HCT116 (cell line): ENCODE results near the gene RNF144B. TPM values are rescaled to one million over a fixed set of nuclear protein-coding genes. Genes with fewer than 3 reads are reported as not detected.

Experiments
- ATAC-seq: fragments of 200-7000 bp; cut with Tn5 transposase; 2 replicates; pipeline ENCODE4 v1.9.1; 2020; ENCODE audit warnings: mild to moderate bottlenecking, moderate library complexity
- BruUV-seq: library from RNA; stranded (reverse); fragments of 400-500 nt; replicated peaks from 2 replicates; lab custom pipeline; 2021; lab: Mats Ljungman, UMichigan
- CTCF ChIA-PET: fragments of 300-600 bp; sonication (Branson Sonifier 250); formaldehyde crosslinking; loops from one replicate; lab custom pipeline; 2021; ENCODE audit warnings: antibody characterized with exemption; lab: Charles Lee
- POLR2A ChIA-PET: fragments of 300-600, 350-600 bp; sonication (Branson Sonifier 250); formaldehyde crosslinking; loops from one replicate; lab custom pipeline; 2021; ENCODE audit warnings: antibody characterized with exemption; lab: Charles Lee
- RAD21 ChIA-PET, 2 experiments: fragments of 300-600 bp; sonication (Branson Sonifier 250); formaldehyde crosslinking; loops; one replicate each; lab custom pipeline; 2023; ENCODE audit warnings: low total read pairs in 2 of 2; ENCODE audit not compliant: uncharacterized antibody in 2 of 2, unreplicated experiment in 2 of 2, low non-redundant PET in 1 of 2; lab: Charles Lee
- DNase-seq: peaks from one replicate; pipeline ENCODE4 v3.0.0-alpha.2; 2010; ENCODE audit warnings: low read depth, low spot score
- H2AFZ ChIP-seq: fragments of 200-600 bp; shearing (Covaris generic), sonication (generic); 2 replicates; pipeline ENCODE4 v1.6.1; 2017; ENCODE audit warnings: low read depth, mixed run types, mixed read lengths, antibody characterized with exemption, low read length; ENCODE audit not compliant: poor library complexity, severe bottlenecking
- H3K27ac ChIP-seq: 2 replicates; pipeline ENCODE4 v1.5.1; 2012; ENCODE audit warnings: low read depth, low read length
- H3K27me3 ChIP-seq: fragments of 200-600 bp; sonication (generic); 2 replicates; pipeline ENCODE4 v1.6.1; 2016; ENCODE audit warnings: mixed run types, low read length, mixed read lengths; ENCODE audit not compliant: insufficient read depth
- H3K36me3 ChIP-seq, 2 experiments: fragments of 200-500 bp in 1 of 2; fragments of 200-600 bp in 1 of 2; sonication (Bioruptor generic) in 1 of 2; sonication (generic) in 1 of 2; 2 replicates each; pipeline versions ENCODE4 v1.5.1 to v1.6.1; 2014 to 2016; ENCODE audit warnings: low read length in 2 of 2, inconsistent platforms in 1 of 2, mixed read lengths in 1 of 2, mixed run types in 1 of 2; ENCODE audit not compliant: insufficient read depth in 2 of 2, control insufficient read depth in 1 of 2
- H3K4me1 ChIP-seq, 2 experiments: fragments of 200-600 bp in 1 of 2; sonication (generic) in 1 of 2; 2 replicates each; pipeline versions ENCODE4 v1.5.1 to v1.6.1; 2012 to 2017; ENCODE audit warnings: low read length in 2 of 2, inconsistent platforms in 1 of 2, mild to moderate bottlenecking in 1 of 2, mixed read lengths in 1 of 2, mixed run types in 1 of 2, moderate library complexity in 1 of 2; ENCODE audit not compliant: insufficient read depth in 2 of 2, control insufficient read depth in 1 of 2
- H3K4me2 ChIP-seq: fragments of 200-600 bp; sonication (generic); 2 replicates; pipeline ENCODE4 v1.6.1; 2017; ENCODE audit warnings: mixed run types, low read length, mixed read lengths
- H3K4me3 ChIP-seq, 2 experiments: fragments of 200-600 bp in 1 of 2; sonication (generic) in 1 of 2; replicated peaks in 1 of 2; 2 replicates each; pipeline ENCODE4 v1.5.1; 2011 to 2016; ENCODE audit warnings: low read length in 2 of 2, control low read depth in 1 of 2, low read depth in 1 of 2, mild to moderate bottlenecking in 1 of 2, mixed read lengths in 1 of 2, mixed run types in 1 of 2
- H3K79me2 ChIP-seq: fragments of 200-600 bp; sonication (generic); 2 replicates; pipeline ENCODE4 v1.6.1; 2017; ENCODE audit warnings: mild to moderate bottlenecking, mixed run types, low read length, moderate library complexity, mixed read lengths; ENCODE audit not compliant: insufficient read depth
- H3K9ac ChIP-seq: fragments of 200-600 bp; sonication (generic); 2 replicates; pipeline ENCODE4 v1.6.1; 2016; ENCODE audit warnings: low read length, mixed read lengths
- H3K9me2 ChIP-seq: fragments of 200-600 bp; sonication (generic), shearing (Covaris generic); 2 replicates; pipeline ENCODE4 v1.6.1; 2017; ENCODE audit warnings: mixed run types, mild to moderate bottlenecking, moderate library complexity; ENCODE audit not compliant: insufficient read depth
- H3K9me3 ChIP-seq, 2 experiments: fragments of 200-500 bp in 1 of 2; fragments of 200-600 bp in 1 of 2; sonication (Bioruptor generic) in 1 of 2; sonication (generic) in 1 of 2; 2 replicates each; pipeline ENCODE4 v1.6.1; 2014 to 2017; ENCODE audit warnings: low read length in 2 of 2, mixed read lengths in 2 of 2, inconsistent platforms in 1 of 2, low read depth in 1 of 2, mild to moderate bottlenecking in 1 of 2, mixed run types in 1 of 2, moderate library complexity in 1 of 2; ENCODE audit not compliant: control insufficient read depth in 1 of 2, insufficient read depth in 1 of 2
- H4K20me1 ChIP-seq: fragments of 200-600 bp; sonication (generic), shearing (Covaris generic); 2 replicates; pipeline ENCODE4 v1.6.1; 2017; ENCODE audit warnings: mixed run types, mild to moderate bottlenecking, moderate library complexity; ENCODE audit not compliant: insufficient read depth
- CBX3 ChIP-seq: IDR thresholded peaks from 2 replicates; pipeline ENCODE4 v1.6.1; 2012; ENCODE audit warnings: low read depth
- CEBPB ChIP-seq: IDR thresholded peaks from 2 replicates; pipeline ENCODE4 v1.6.1; 2012; ENCODE audit warnings: low read depth
- CTCF ChIP-seq, 3 experiments: fragments of 200-600 bp in 1 of 3; sonication (generic) in 1 of 3; IDR thresholded peaks in 2 of 3; conservative IDR thresholded peaks in 1 of 3; 2 replicates each; pipeline ENCODE4 v1.5.1; 2012 to 2017; ENCODE audit warnings: low read depth in 2 of 3, low read length in 2 of 3, antibody characterized with exemption in 1 of 3, borderline replicate concordance in 1 of 3, control low read depth in 1 of 3, mild to moderate bottlenecking in 1 of 3, mixed read lengths in 1 of 3, mixed run types in 1 of 3, moderate library complexity in 1 of 3; ENCODE audit not compliant: insufficient read depth in 1 of 3
- EGR1 ChIP-seq: IDR thresholded peaks from 2 replicates; pipeline ENCODE4 v1.6.1; 2012; ENCODE audit warnings: low read depth
- EZH2phosphoT487 ChIP-seq: fragments of 200-600 bp; IDR thresholded peaks from 2 replicates; pipeline ENCODE4 v1.6.1; 2018; ENCODE audit warnings: antibody characterized with exemption, borderline replicate concordance
- MAX ChIP-seq: IDR thresholded peaks from 2 replicates; pipeline ENCODE4 v1.6.1; 2012
- POLR2A ChIP-seq: IDR thresholded peaks from 2 replicates; pipeline ENCODE4 v1.7.0; 2011; ENCODE audit warnings: borderline replicate concordance; ENCODE audit not compliant: insufficient read depth, insufficient read length; ENCODE audit errors: extremely low read depth
- POLR2AphosphoS5 ChIP-seq: IDR thresholded peaks from 2 replicates; pipeline ENCODE4 v1.6.1; 2011; ENCODE audit warnings: mild to moderate bottlenecking, low read depth, low read length, moderate library complexity
- RAD21 ChIP-seq: IDR thresholded peaks from 2 replicates; pipeline ENCODE4 v1.6.1; 2012; ENCODE audit warnings: low read depth, mild to moderate bottlenecking
- REST ChIP-seq: IDR thresholded peaks from 2 replicates; pipeline ENCODE4 v1.6.1; 2012; ENCODE audit warnings: low read depth
- SRF ChIP-seq: IDR thresholded peaks from 2 replicates; pipeline ENCODE4 v1.6.1; 2012; ENCODE audit warnings: low read depth
- TCF7L2 ChIP-seq: IDR thresholded peaks from 2 replicates; pipeline ENCODE4 v1.7.0; 2011; ENCODE audit warnings: borderline replicate concordance, inconsistent platforms; ENCODE audit not compliant: insufficient read depth, insufficient read length; ENCODE audit errors: extremely low read depth
- ZFX ChIP-seq: fragments of 450-650 bp; IDR thresholded peaks from 2 replicates; pipeline ENCODE4 v1.6.1; 2017
- intact Hi-C: fragments of 100-400 bp; cut with micrococcal nuclease; formaldehyde crosslinking; loops from 2 replicates; pipeline ENCODE4 v1.10.0; 2022
- total RNA-seq: library from RNA; stranded (reverse); gene quantifications from one replicate; pipeline ENCODE4 v1.2.1, GENCODE V29; 2021; ENCODE audit not compliant: unreplicated experiment

The RNF144B gene
- total RNA-seq, 1 experiment from 2014 or later = 2.1 TPM

- Histone ChIP-seq H4K20me1 (no peaks in the 10 kb centered on the region), H2AFZ (no peak overlapping the region), H3K27ac (no peak overlapping the region), H3K4me3 (no peak overlapping the region), H3K27me3 (no peaks in the 10 kb centered on the region), H3K9me2 (no peaks in the 10 kb centered on the region), H3K36me3 (no peaks in the 10 kb centered on the region), H3K79me2 (no peaks in the 10 kb centered on the region), H3K4me1 (no peaks in the 10 kb centered on the region), H3K4me2 (no peak overlapping the region), H3K9ac (no peak overlapping the region), H3K9me3 (no peaks in the 10 kb centered on the region)
- BruUV-seq = no TSS peak
- no peak for ATAC-seq
- intact Hi-C loops = no loop called here
- RAD21 ChIA-PET = interaction anchor here in 1 of 2 experiments (0.6 kb wide), 1 partner anchor 84 kb away, joined by 4 read pairs; no protein-coding TSS in a partner anchor
- no peak for DNase-seq
- TF ChIP-seq ZFX (no peak), POLR2AphosphoS5 (no peak), SRF (no peak), EZH2phosphoT487 (no peak), RAD21 (no peak), CBX3 (no peak)
- POLR2A ChIA-PET = no interaction called here
- CTCF ChIA-PET = no interaction called here
These were observed 78.4 kb downstream of the RNF144B start for GRCh38 chr6:18465410-18466154.

GRCh38 chr6:18467741-18468502 lies 80.8 kb downstream of the RNF144B start:
- no TSS peak for BruUV-seq
- Histone ChIP-seq H3K27me3 (no peaks in the 10 kb centered on the region), H3K27ac (no peak overlapping the region), H3K9me3 (no peaks in the 10 kb centered on the region), H3K4me1 (no peaks in the 10 kb centered on the region), H3K36me3 (no peaks in the 10 kb centered on the region), H4K20me1 (no peaks in the 10 kb centered on the region), H2AFZ (no peak overlapping the region), H3K9me2 (no peaks in the 10 kb centered on the region), H3K9ac (no peak overlapping the region), H3K4me3 (no peak overlapping the region)
- ChIA-PET CTCF (no interaction called here), POLR2A (no interaction called here)
- ATAC-seq = no peak
- TF ChIP-seq MAX = no peak
- TF ChIP-seq CEBPB = no peak
- no peak for TF ChIP-seq TCF7L2
- no peak for TF ChIP-seq ZFX
- no peak for TF ChIP-seq CTCF (IDR thresholded peaks at IDR 0.05 in 2 of 3, conservative IDR thresholded peaks at IDR 0.05 in 1 of 3; ENCODE audit: borderline replicate concordance in 1 of 3, insufficient read depth in 1 of 3, low read depth in 2 of 3, low read length in 2 of 3)
- no peak for TF ChIP-seq EGR1
- no peak for TF ChIP-seq REST
- TF ChIP-seq POLR2A = no peak
- TF ChIP-seq POLR2AphosphoS5 = no peak
- TF ChIP-seq, all 23 proteins: peak for 0
- no peak for DNase-seq
- H3K79me2 ChIP-seq = no peaks in the 10 kb centered on the region
- H3K4me2 ChIP-seq = no peak overlapping the region
- RAD21 ChIA-PET = no interaction called here
- intact Hi-C loops = no loop called here
